ENCODE measurements around the gene GLRB. TPM values are rescaled to one million over a fixed set of nuclear protein-coding genes. Genes with fewer than 3 reads are reported as not detected.

Gene GLRB
- total RNA-seq, 4 donors from 2014 or later, result 1.6 to 5.8 (median 2.7) TPM

- ATAC-seq, result no peak
- H3K4me1 ChIP-seq, result peaks cover 0 to 12% (median 3%) of the 10 kb centered on the region in 3 donors
- no peak overlapping the region for H3K27ac ChIP-seq
Observed at GRCh38 chr4:157075401-157075800, 549 bp upstream of the GLRB start.

GRCh38 chr4:157076578-157076947, 613 bp downstream of the GLRB start:
- no peak for ATAC-seq
- 0% methylated on average over 1 to 5 of the region's 8 CpGs for WGBS, 2 donors (ENCODE audit: low coverage in 1 of 2)

More at GRCh38 chr4:157075401-157075800, 549 bp upstream of the GLRB start:
- Histone ChIP-seq H3K9me3 (no peaks in the 10 kb centered on the region), H3K27me3 (peaks cover 5% of the 10 kb centered on the region), H3K36me3 (no peaks in the 10 kb centered on the region), H3K4me3 (peak overlapping the region; percentile 53 to 66)
- no peak for TF ChIP-seq EP300 (IDR thresholded peaks at IDR 0.05)
- no peak for TF ChIP-seq POLR2A (IDR thresholded peaks at IDR 0.05)
- no peak for TF ChIP-seq POLR2AphosphoS5 (IDR thresholded peaks at IDR 0.05)
- 86 to 95% methylated on average over 2 of the region's 2 CpGs for WGBS, 2 donors (ENCODE audit: low coverage in 1 of 2)

GRCh38 chr4:157079441-157079840, 3.5 kb downstream of the GLRB start:
- H3K4me1 ChIP-seq, result peaks cover 0 to 12% (median 3%) of the 10 kb centered on the region in 3 donors
- H3K36me3 ChIP-seq, result no peaks in the 10 kb centered on the region
- H3K27me3 ChIP-seq, result peaks cover 5% of the 10 kb centered on the region
- H3K27ac ChIP-seq, result no peak overlapping the region
- TF ChIP-seq POLR2A (IDR thresholded peaks at IDR 0.05), result no peak
- TF ChIP-seq CTCF (IDR thresholded peaks at IDR 0.05), result no peak
- TF ChIP-seq POLR2AphosphoS5 (IDR thresholded peaks at IDR 0.05), result no peak
- no peak for TF ChIP-seq EP300 (IDR thresholded peaks at IDR 0.05)
- WGBS, 2 donors (ENCODE audit: low coverage in 1 of 2), result 91% methylated on average over 2 of the region's 2 CpGs
- H3K4me3 ChIP-seq, result no peak overlapping the region
- no peaks in the 10 kb centered on the region for H3K9me3 ChIP-seq
- no peak for ATAC-seq

More at GRCh38 chr4:157076578-157076947, 613 bp downstream of the GLRB start:
- TF ChIP-seq POLR2A (IDR thresholded peaks at IDR 0.05) (no peak), POLR2AphosphoS5 (IDR thresholded peaks at IDR 0.05) (no peak), EP300 (IDR thresholded peaks at IDR 0.05) (no peak), CTCF (IDR thresholded peaks at IDR 0.05) (no peak)
- Histone ChIP-seq H3K4me3 (peak overlapping the region; percentile 53 to 66), H3K4me1 (peaks cover 0 to 12% (median 3%) of the 10 kb centered on the region in 3 donors), H3K27me3 (peaks cover 5% of the 10 kb centered on the region), H3K36me3 (no peaks in the 10 kb centered on the region), H3K27ac (peak overlapping the region in 1 of 4 donors; percentile 10), H3K9me3 (no peaks in the 10 kb centered on the region)

- no peaks in the 10 kb centered on the region for H3K36me3 ChIP-seq
- no peak overlapping the region for H3K27ac ChIP-seq
- ATAC-seq, result no peak
- no peak overlapping the region for H3K4me3 ChIP-seq
- peaks cover 5% of the 10 kb centered on the region for H3K27me3 ChIP-seq
- H3K4me1 ChIP-seq, result peaks cover 0 to 9% (median 3%) of the 10 kb centered on the region in 3 donors
- no peak for TF ChIP-seq POLR2A (IDR thresholded peaks at IDR 0.05)
- TF ChIP-seq CTCF (IDR thresholded peaks at IDR 0.05), result no peak
- TF ChIP-seq EP300 (IDR thresholded peaks at IDR 0.05), result no peak
- TF ChIP-seq POLR2AphosphoS5 (IDR thresholded peaks at IDR 0.05), result no peak
- no peaks in the 10 kb centered on the region for H3K9me3 ChIP-seq
Observed at GRCh38 chr4:157080605-157081004, 4.7 kb downstream of the GLRB start.

- no peak overlapping the region for H3K27ac ChIP-seq
- no peaks in the 10 kb centered on the region for H3K4me1 ChIP-seq
- ATAC-seq, result no peak
- no peaks in the 10 kb centered on the region for H3K9me3 ChIP-seq
- WGBS, 2 donors (ENCODE audit: low coverage in 1 of 2), result 82 to 83% methylated on average over 2 of the region's 2 CpGs
- H3K4me3 ChIP-seq, result no peak overlapping the region
- TF ChIP-seq CTCF (IDR thresholded peaks at IDR 0.05), result no peak
- TF ChIP-seq POLR2AphosphoS5 (IDR thresholded peaks at IDR 0.05), result no peak
- TF ChIP-seq POLR2A (IDR thresholded peaks at IDR 0.05), result no peak
- TF ChIP-seq EP300 (IDR thresholded peaks at IDR 0.05), result no peak
- no peaks in the 10 kb centered on the region for H3K36me3 ChIP-seq
- no peaks in the 10 kb centered on the region for H3K27me3 ChIP-seq
Observed at GRCh38 chr4:157095716-157096115, 19.8 kb downstream of the GLRB start.

All from gastroesophageal sphincter (tissue), 4 donors.